Activated naive CD8-positive, alpha-beta T cell treated with anti-CD3 and anti-CD28 coated beads, Interleukin-2, amount 50 U/mL, for 16 hours (primary cell): ENCODE measurements around the gene METTL17.
"Not testable (repeated sequence)": the region's sequence is repeated elsewhere in the genome, so short reads cannot be mapped to it uniquely, and the experiment has no call there.

ENCODE experiments used
- DNase-seq: peaks from one replicate; pipeline ENCODE4 v3.0.0-alpha.2; 2020; ENCODE audit warnings: low read depth, low spot score

The METTL17 gene

DNA sequence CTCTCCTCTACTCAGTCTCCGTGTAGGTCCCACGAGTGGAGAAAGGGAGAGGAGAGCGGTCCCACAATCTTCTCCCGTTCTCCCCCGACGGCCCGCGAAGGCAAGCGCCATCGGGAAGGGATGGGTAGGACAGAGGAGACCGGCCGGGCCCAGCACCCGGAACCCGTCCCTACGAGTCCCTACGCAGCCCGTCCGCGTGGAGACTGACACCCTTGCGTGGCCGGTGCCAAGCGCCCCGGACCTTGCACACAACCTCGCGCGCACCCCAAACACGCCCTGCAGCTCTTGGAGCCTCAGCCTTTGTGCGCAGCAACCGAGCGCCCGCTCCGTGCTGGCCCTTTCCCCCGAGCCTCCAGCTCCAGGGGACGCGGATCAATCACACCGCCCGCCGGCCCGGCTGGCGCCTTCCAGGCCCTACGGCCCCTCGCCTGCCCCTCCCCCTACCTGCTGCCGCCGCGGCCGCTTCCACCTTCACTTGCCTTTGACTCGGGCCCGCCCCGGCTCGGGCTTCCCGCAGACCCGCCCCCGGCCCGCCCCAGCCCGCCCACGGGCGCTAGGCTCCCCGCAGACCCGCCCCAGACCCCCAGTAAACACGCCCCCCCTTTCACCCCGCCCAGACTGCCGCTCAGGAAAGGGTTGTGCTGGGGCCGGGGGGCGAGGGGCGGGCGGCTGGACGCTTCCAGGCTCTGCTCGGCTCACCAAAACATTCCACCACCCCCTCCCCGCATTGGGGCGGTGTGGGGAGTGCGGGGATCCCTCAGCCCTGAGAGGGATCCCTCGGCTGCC lies 35.0 kb downstream of the METTL17 start, which contains the start of gene NDRG2:
NDRG2 (minus strand) TSS at position 477 of the 786 bp plus-strand sequence. CDS start 1,746 bp downstream, outside the sequence.
- peak; percentile 32 for DNase-seq

DNA sequence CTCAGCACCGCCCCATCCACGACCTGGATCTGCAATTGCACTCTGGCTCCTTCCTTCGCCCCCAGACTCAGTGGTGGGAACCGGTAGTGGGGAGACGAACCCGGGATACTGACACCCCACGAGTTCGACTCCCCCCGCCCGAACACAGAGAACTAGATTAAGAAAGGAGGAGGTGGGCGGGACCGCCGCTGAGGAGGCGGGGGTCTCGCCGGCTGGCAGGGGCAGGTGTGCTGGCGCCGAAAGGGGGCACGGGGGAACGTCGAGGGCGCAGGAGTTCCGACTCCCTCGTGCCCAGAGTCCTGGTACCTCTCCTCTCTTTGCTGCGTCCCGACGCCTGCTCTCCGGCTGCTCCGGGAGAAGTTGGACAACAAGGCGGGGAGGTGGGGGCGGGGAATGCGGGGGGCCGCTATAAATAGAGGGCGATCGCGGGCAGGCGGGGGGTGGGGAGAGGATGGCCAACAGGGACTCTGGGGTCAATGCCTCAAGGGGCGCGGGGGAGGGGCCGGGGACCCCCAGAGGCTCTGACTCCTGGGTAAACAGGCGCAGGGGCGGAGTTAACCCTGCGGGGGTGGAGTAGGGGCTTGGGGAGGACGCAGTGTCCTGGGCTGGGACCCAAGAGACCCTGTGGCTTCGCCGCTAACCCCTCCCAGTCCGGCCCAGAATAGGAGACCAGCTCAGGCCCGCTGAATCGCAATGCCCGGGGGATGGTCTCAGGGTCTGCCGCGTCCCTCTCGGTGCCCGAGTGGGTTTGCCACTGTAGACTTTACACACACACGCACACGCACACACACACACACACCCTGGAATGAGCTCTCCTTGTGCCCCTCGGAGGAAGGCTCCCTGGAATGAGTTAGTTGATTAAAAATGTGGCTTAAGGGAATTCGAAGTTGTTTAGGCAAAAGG lies 35.8 kb downstream of the METTL17 start:
- DNase-seq, result no peak

- no peak for DNase-seq
Observed at GRCh38 chr14:21026274-21026987, 36.7 kb downstream of the METTL17 start.

DNA sequence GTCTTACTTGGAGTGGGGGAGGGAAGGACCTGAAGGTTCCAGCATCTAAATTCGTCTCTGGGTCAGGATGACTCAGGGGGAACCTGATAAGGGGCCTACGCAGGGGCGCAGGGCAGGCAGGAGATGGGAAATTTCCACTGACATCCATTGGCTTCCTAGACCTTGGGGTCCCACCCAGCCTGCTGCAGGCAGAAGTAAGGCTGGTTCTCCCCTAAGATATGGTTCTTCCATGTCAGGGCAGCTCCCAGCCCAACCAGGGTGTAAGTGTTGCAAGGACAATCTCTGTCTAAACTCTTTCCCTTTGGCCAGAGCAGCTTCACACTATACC lies 37.2 kb downstream of the METTL17 start:
- DNase-seq, result no peak

GRCh38 chr14:21029917-21030316 lies 40.1 kb downstream of the METTL17 start, which contains the start of gene TPPP2:
TSS of gene TPPP2 (plus strand) at chr14:21030217. CDS start at chr14:21030582, 365 bp downstream.
- DNase-seq, result no peak

- no peak for DNase-seq
Observed at GRCh38 chr14:21030531-21030930, 40.8 kb downstream of the METTL17 start.

DNA sequence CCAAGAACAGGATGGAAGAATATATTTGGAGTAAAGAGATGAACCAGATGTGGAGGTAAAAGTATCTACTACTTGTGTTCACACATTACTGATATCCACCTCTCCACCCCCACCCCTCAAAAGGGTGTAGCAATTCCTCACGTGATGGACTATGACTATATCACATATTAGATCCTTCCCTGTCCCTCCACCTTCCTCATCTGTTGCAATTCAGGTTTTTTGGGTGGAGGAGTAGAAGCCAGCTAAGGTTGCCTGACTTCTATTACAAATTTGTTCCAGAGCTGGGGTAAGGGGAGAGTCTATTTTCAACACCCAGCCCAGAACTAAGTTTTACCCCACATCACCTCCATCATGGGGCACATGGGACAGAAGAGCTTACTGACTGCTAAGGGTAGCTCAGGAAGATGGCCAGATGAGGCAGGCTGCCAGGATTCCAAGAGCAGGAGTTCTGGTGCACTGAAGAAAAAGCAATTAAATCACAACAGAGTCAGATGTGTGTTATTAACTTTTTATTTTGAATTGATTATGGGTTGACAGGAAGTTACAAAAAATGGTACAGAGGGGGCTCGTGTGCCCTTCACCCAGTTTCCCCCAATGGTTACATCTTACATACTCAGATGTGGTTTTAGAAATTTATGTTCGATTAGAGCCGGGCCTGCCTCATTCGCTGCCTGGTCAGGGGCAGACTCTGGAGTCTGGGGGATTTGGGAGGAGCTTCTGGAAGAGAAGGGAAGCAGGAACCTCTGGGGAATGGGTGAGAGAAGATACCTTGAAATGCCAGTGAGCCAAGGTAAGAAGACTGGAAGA lies 42.7 kb downstream of the METTL17 start:
- no peak for DNase-seq

GRCh38 chr14:21033133-21033698 lies 43.4 kb downstream of the METTL17 start:
- no peak for DNase-seq

GRCh38 chr14:21034707-21035106 lies 44.9 kb downstream of the METTL17 start, which contains the start of gene RNASE13:
TSS of gene RNASE13 (minus strand) at chr14:21034807. CDS start at chr14:21034288, 519 bp downstream.
- no peak for DNase-seq

GRCh38 chr14:21036751-21037150 lies 47.0 kb downstream of the METTL17 start:
- no peak for DNase-seq

DNA sequence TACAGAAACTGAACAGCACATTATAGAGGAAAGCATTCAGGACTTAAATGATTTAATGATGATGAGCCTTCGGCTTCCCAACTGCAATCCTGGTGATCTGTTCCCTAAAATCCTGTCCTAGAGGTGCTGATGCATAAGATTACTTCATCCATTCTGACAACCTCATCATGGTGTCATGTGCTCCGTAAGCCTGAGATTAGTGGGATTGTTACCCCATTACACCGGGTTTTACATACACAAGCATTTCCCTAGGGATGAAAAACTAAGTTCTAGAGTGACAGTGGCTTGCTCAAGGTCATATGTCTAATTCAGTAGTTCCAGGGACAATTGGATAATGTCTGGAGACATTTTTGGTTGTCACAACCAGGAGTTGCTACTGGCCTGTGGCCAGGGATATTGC lies 47.4 kb downstream of the METTL17 start:
- DNase-seq, result no peak

DNA sequence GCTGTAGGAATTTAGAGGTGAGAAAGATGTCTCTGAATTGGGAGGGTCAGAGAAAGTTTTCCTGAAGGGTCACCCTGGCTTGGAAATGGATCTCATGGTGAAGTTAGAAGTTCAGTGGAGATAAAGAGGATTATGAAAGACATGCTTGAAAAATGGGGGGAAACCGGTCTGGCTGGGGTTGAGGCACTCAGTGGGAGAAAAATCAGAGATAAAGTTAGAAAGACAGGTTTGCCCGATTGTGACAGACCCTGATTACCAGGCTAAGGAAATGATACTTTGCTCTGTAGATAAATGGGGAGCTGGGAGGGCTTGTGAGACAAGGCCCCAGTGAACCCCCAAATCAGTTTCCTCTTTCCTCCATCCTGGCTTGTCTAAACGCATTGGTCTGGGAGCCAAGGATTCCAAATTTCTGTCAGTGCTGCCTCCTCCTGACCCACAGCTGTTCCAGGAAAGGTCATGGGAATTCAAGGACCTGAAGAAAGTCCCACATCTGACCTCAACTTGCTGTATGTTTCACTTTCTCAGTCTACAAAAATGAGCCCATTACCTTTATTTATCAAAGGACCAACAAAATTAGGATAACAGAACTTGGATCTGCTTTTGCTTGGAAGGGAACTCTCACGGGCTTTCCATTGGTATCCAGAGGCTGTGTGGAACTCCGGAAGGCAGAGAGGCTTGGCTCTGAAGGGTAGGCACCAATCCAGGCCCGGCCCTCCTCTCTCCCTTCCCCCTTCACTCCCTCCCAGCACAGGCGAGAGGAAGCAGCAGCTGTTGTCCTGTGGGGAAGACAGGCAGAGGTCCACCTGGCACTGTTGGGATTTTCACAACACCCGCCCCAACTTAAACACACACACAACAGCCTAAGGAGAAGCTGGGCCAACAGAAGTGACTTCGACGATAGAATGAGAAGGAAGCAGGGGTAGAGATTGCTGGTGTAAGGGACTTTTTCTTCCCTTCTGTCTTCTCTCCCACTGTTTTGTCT lies 49.0 kb downstream of the METTL17 start:
- DNase-seq, result no peak

GRCh38 chr14:21039585-21040369 lies 50.0 kb downstream of the METTL17 start:
- no peak for DNase-seq

GRCh38 chr14:21040370-21040925 lies 50.7 kb downstream of the METTL17 start:
- DNase-seq, result no peak

- DNase-seq, result not testable (repeated sequence)
Observed at GRCh38 chr14:21040941-21041340, 51.2 kb downstream of the METTL17 start.

- no peak for DNase-seq
Observed at GRCh38 chr14:21041676-21042433, 52.1 kb downstream of the METTL17 start, which contains the start of gene RNASE7. TSS of gene RNASE7 (plus strand) at chr14:21042362. CDS start at chr14:21042993, 631 bp downstream.

GRCh38 chr14:21042918-21043317 lies 53.1 kb downstream of the METTL17 start:
- no peak for DNase-seq
